Measurements from ENCODE around the gene MARCHF2.

GRCh38 chr19:8387688-8388611 is 25.2 kb upstream of the MARCHF2 start:
- TF ChIP-seq TAF1 (IDR thresholded peaks at IDR 0.05; ENCODE audit: low read depth, low read length) (no peak), POLR2A (IDR thresholded peaks at IDR 0.05; ENCODE audit: low read depth, low read length) (no peak), POLR2AphosphoS5 (IDR thresholded peaks at IDR 0.05; ENCODE audit: low read depth, low read length) (no peak), SPI1 (IDR thresholded peaks at IDR 0.05; ENCODE audit: low read depth, low read length) (no peak)

All from GM12891 (cell line).